GM12878 (cell line): Measurements from ENCODE around the gene OXA1L. TPM values are rescaled to one million over a fixed set of nuclear protein-coding genes. Genes with fewer than 3 reads are reported as not detected.

Experiments
- BCL11A ChIP-seq: IDR thresholded peaks from 2 replicates; pipeline ENCODE4 v1.6.1; 2011; ENCODE audit warnings: low read depth, low read length
- BMI1 ChIP-seq: fragments of 450-650 bp; IDR thresholded peaks from 2 replicates; pipeline ENCODE4 v1.6.1; 2016; ENCODE audit warnings: mild to moderate bottlenecking, moderate library complexity, borderline replicate concordance
- BRCA1 ChIP-seq: IDR thresholded peaks from 2 replicates; pipeline ENCODE4 v1.6.1; 2011; ENCODE audit warnings: low read depth, low read length, improper control_type of control experiment
- CBFB ChIP-seq: IDR thresholded peaks from 2 replicates; pipeline ENCODE4 v1.6.1; 2016; ENCODE audit warnings: antibody characterized with exemption, low read depth
- DPF2 ChIP-seq: fragments of 450-650 bp; IDR thresholded peaks from 2 replicates; pipeline ENCODE4 v1.6.1; 2017; ENCODE audit warnings: mild to moderate bottlenecking
- ETV6 ChIP-seq, 2 experiments: fragments of 450-650 bp in 1 of 2; IDR thresholded peaks in 1 of 2; conservative IDR thresholded peaks in 1 of 2; 2 replicates each; pipeline ENCODE4 v1.6.1; 2014; ENCODE audit warnings: antibody characterized with exemption in 1 of 2, borderline replicate concordance in 1 of 2, low read depth in 1 of 2, mild to moderate bottlenecking in 1 of 2, moderate library complexity in 1 of 2
- HCFC1 ChIP-seq: fragments of 150-350 bp; IDR thresholded peaks from 2 replicates; pipeline ENCODE4 v1.6.1; 2014; ENCODE audit warnings: low read length
- HDAC2 ChIP-seq: fragments of 200-600 bp; sonication (generic); IDR thresholded peaks from 2 replicates; pipeline ENCODE4 v1.6.1; 2017
- HDAC6 ChIP-seq: fragments of 200-600 bp; sonication (generic); IDR thresholded peaks from one replicate; pipeline ENCODE4 v1.8.0; 2017; ENCODE audit warnings: antibody characterized with exemption; ENCODE audit not compliant: unreplicated experiment
- KAT2A ChIP-seq: conservative IDR thresholded peaks from 2 replicates; pipeline ENCODE4 v1.6.1; 2011; ENCODE audit warnings: low read depth, low read length; ENCODE audit not compliant: control insufficient read depth
- KLF5 ChIP-seq: fragments of 450-650 bp; IDR thresholded peaks from 2 replicates; pipeline ENCODE4 v1.6.1; 2014; ENCODE audit warnings: mild to moderate bottlenecking; ENCODE audit not compliant: partially characterized antibody
- PAX8 ChIP-seq: fragments of 450-650 bp; IDR thresholded peaks from 2 replicates; pipeline ENCODE4 v1.6.1; 2017; ENCODE audit warnings: mild to moderate bottlenecking, moderate library complexity
- POLR2A ChIP-seq: IDR thresholded peaks from 2 replicates; pipeline ENCODE4 v1.6.1; 2011; ENCODE audit warnings: low read depth, mild to moderate bottlenecking, low read length
- POLR2AphosphoS2 ChIP-seq: IDR thresholded peaks from 2 replicates; pipeline ENCODE4 v1.6.1; 2011; ENCODE audit warnings: low read depth, mild to moderate bottlenecking, low read length, improper control_type of control experiment, moderate library complexity
- RCOR1 ChIP-seq: conservative IDR thresholded peaks from 2 replicates; pipeline ENCODE4 v1.6.1; 2012; ENCODE audit warnings: low read depth, low read length, improper control_type of control experiment
- SMAD5 ChIP-seq: IDR thresholded peaks from 2 replicates; pipeline ENCODE4 v1.6.1; 2016; ENCODE audit warnings: antibody characterized with exemption, low read depth
- SMARCA5 ChIP-seq: fragments of 450-650 bp; IDR thresholded peaks from 2 replicates; pipeline ENCODE4 v1.6.1; 2017; ENCODE audit warnings: mild to moderate bottlenecking
- SRF ChIP-seq, 2 experiments: IDR thresholded peaks; 2 replicates each; pipeline ENCODE4 v1.6.1; 2011; ENCODE audit warnings: low read depth in 2 of 2, low read length in 2 of 2, mild to moderate bottlenecking in 1 of 2, moderate library complexity in 1 of 2
- TARDBP ChIP-seq: IDR thresholded peaks from 2 replicates; pipeline ENCODE4 v1.6.1; 2016; ENCODE audit warnings: borderline replicate concordance
- WRNIP1 ChIP-seq: IDR thresholded peaks from 2 replicates; pipeline ENCODE4 v1.6.1; 2011; ENCODE audit warnings: low read depth, low read length, improper control_type of control experiment, borderline replicate concordance
- ZNF274 ChIP-seq: IDR thresholded peaks from one replicate; pipeline ENCODE4 v1.8.0; 2011; ENCODE audit not compliant: insufficient read length, insufficient read depth
- ZSCAN29 ChIP-seq: fragments of 450-650 bp; IDR thresholded peaks from 2 replicates; pipeline ENCODE4 v1.6.1; 2017; ENCODE audit warnings: mild to moderate bottlenecking, moderate library complexity
- ZZZ3 ChIP-seq: IDR thresholded peaks from 2 replicates; pipeline ENCODE4 v1.6.1; 2011; ENCODE audit warnings: low read depth; ENCODE audit not compliant: control insufficient read depth, insufficient read length
- polyA plus RNA-seq, 11 experiments: library from polyadenylated mRNA; depleted of rRNA in 4 of 11; unstranded in 6 of 11; stranded (reverse) in 5 of 11; fragments of >200 nt; fragmentation: Nextera tagmentation in 4 of 11; fragmentation: Illumina TruSeq in 1 of 11; extraction: Ambion mirVana in 4 of 11; extraction: Trizol in 1 of 11; gene quantifications; 1 replicate in 1 of 11; 2 replicates in 10 of 11; pipeline versions ENCODE4 v1.2.1 to v1.2.3, GENCODE V29; 2011 to 2016; ENCODE audit warnings: inconsistent platforms in 2 of 11, missing spikeins in 2 of 11, low read depth in 1 of 11
- total RNA-seq, 4 experiments: library from RNA; depleted of rRNA in 3 of 4; stranded (reverse); fragments of >200 nt in 3 of 4; fragmentation: Illumina TruSeq in 1 of 4; extraction: Trizol in 1 of 4; gene quantifications; 2 replicates each; pipeline versions ENCODE4 v1.2.1 to v1.2.3, GENCODE V29; 2013 to 2021
- TF ChIP-seq, protein P1 (sequence below): IDR thresholded peaks from 2 replicates; pipeline ENCODE4 v1.6.1; 2012; ENCODE audit warnings: low read length, inconsistent platforms
- TF ChIP-seq, protein P2 (sequence below): fragments of 150-350 bp; IDR thresholded peaks from 2 replicates; pipeline ENCODE4 v1.6.1; 2014; ENCODE audit warnings: mild to moderate bottlenecking, low read depth, low read length
- TF ChIP-seq, protein P3 (sequence below): IDR thresholded peaks from 2 replicates; pipeline ENCODE4 v1.6.1; 2012; ENCODE audit warnings: low read depth, low read length, improper control_type of control experiment
- TF ChIP-seq, protein P4 (sequence below): IDR thresholded peaks from 2 replicates; pipeline ENCODE4 v1.6.1; 2012; ENCODE audit warnings: improper control_type of control experiment, low read depth, low read length; ENCODE audit not compliant: insufficient replicate concordance

The OXA1L gene
- total and polyA plus RNA-seq, 10 of the 15 experiments (the other 5 are each of a cell fraction or from before 2014, with no cell fraction given), result 105 to 289 (median 146) TPM

DNA sequence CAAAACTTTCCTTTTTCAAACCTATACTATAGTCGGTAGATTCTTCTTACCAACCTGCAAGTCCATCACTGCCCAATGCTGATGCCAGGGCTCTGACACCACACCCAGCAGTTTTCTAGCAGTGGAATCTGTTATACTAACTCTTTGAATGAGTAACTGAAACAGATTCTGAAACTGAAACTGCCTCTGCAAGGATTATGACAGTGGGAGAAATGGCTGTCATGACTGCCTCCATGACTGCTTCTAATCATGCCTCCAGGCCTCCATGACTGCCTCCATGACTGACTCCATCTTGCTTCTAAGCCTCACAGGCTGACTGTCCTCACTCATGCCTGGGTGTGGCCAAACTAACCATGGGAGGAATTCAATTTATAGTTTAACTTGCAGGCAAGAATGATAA is 29.4 kb upstream of the OXA1L start (continued):
- TF ChIP-seq POLR2AphosphoS2, result no peak
- TF ChIP-seq PAX8, result no peak
- no peak for TF ChIP-seq TARDBP
- TF ChIP-seq HDAC2, result no peak
- TF ChIP-seq KAT2A, result no peak
- no peak for TF ChIP-seq BRCA1
- TF ChIP-seq SMAD5, result no peak
- TF ChIP-seq BMI1, result no peak
- TF ChIP-seq RCOR1, result no peak
- TF ChIP-seq ZSCAN29, result no peak
- TF ChIP-seq, protein P1, sequence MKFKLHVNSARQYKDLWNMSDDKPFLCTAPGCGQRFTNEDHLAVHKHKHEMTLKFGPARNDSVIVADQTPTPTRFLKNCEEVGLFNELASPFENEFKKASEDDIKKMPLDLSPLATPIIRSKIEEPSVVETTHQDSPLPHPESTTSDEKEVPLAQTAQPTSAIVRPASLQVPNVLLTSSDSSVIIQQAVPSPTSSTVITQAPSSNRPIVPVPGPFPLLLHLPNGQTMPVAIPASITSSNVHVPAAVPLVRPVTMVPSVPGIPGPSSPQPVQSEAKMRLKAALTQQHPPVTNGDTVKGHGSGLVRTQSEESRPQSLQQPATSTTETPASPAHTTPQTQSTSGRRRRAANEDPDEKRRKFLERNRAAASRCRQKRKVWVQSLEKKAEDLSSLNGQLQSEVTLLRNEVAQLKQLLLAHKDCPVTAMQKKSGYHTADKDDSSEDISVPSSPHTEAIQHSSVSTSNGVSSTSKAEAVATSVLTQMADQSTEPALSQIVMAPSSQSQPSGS, result no peak
- no peak for TF ChIP-seq KLF5
- TF ChIP-seq SMARCA5, result no peak
- no peak for TF ChIP-seq HDAC6
- TF ChIP-seq, protein P2, sequence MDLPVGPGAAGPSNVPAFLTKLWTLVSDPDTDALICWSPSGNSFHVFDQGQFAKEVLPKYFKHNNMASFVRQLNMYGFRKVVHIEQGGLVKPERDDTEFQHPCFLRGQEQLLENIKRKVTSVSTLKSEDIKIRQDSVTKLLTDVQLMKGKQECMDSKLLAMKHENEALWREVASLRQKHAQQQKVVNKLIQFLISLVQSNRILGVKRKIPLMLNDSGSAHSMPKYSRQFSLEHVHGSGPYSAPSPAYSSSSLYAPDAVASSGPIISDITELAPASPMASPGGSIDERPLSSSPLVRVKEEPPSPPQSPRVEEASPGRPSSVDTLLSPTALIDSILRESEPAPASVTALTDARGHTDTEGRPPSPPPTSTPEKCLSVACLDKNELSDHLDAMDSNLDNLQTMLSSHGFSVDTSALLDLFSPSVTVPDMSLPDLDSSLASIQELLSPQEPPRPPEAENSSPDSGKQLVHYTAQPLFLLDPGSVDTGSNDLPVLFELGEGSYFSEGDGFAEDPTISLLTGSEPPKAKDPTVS, result no peak
- TF ChIP-seq DPF2, result peak; percentile 47; the same call in 1 of the 2 replicates
- TF ChIP-seq HCFC1, result no peak
- TF ChIP-seq, protein P3, sequence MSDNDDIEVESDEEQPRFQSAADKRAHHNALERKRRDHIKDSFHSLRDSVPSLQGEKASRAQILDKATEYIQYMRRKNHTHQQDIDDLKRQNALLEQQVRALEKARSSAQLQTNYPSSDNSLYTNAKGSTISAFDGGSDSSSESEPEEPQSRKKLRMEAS, result no peak
- TF ChIP-seq POLR2A, result no peak
- no peak for TF ChIP-seq CBFB
- TF ChIP-seq BCL11A, result no peak
- TF ChIP-seq ETV6 (conservative IDR thresholded peaks at IDR 0.05 in 1 of 2, IDR thresholded peaks at IDR 0.05 in 1 of 2; ENCODE audit: borderline replicate concordance in 1 of 2, low read depth in 1 of 2), result 0 out of 4 replicates have a peak, but pooled peaks of 1 of the 2 experiments have one; percentile 9
- no peak for TF ChIP-seq SRF (IDR thresholded peaks at IDR 0.05; ENCODE audit: low read depth in 2 of 2, low read length in 2 of 2)
- TF ChIP-seq, protein P4, sequence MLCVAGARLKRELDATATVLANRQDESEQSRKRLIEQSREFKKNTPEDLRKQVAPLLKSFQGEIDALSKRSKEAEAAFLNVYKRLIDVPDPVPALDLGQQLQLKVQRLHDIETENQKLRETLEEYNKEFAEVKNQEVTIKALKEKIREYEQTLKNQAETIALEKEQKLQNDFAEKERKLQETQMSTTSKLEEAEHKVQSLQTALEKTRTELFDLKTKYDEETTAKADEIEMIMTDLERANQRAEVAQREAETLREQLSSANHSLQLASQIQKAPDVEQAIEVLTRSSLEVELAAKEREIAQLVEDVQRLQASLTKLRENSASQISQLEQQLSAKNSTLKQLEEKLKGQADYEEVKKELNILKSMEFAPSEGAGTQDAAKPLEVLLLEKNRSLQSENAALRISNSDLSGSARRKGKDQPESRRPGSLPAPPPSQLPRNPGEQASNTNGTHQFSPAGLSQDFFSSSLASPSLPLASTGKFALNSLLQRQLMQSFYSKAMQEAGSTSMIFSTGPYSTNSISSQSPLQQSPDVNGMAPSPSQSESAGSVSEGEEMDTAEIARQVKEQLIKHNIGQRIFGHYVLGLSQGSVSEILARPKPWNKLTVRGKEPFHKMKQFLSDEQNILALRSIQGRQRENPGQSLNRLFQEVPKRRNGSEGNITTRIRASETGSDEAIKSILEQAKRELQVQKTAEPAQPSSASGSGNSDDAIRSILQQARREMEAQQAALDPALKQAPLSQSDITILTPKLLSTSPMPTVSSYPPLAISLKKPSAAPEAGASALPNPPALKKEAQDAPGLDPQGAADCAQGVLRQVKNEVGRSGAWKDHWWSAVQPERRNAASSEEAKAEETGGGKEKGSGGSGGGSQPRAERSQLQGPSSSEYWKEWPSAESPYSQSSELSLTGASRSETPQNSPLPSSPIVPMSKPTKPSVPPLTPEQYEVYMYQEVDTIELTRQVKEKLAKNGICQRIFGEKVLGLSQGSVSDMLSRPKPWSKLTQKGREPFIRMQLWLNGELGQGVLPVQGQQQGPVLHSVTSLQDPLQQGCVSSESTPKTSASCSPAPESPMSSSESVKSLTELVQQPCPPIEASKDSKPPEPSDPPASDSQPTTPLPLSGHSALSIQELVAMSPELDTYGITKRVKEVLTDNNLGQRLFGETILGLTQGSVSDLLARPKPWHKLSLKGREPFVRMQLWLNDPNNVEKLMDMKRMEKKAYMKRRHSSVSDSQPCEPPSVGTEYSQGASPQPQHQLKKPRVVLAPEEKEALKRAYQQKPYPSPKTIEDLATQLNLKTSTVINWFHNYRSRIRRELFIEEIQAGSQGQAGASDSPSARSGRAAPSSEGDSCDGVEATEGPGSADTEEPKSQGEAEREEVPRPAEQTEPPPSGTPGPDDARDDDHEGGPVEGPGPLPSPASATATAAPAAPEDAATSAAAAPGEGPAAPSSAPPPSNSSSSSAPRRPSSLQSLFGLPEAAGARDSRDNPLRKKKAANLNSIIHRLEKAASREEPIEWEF, result no peak
- TF ChIP-seq ZNF274, result no peak
- no peak for TF ChIP-seq WRNIP1
- no peak for TF ChIP-seq ZZZ3
